K562 (cell line): ENCODE results near the gene SLC2A4RG. TPM values are rescaled to one million over a fixed set of nuclear protein-coding genes. Genes with fewer than 3 reads are reported as not detected.
A peak's percentile ranks its signal among the peaks of the same experiment; 100 is the strongest.

Source experiments
- ATAC-seq: fragments of 200-7000 bp; cut with Tn5 transposase; 3 replicates; pipeline ENCODE4 v1.9.1; 2020; ENCODE audit warnings: moderate library complexity
- BruUV-seq: library from RNA; stranded (reverse); fragments of 400-500 nt; replicated peaks from 2 replicates; lab custom pipeline; 2021; lab: Mats Ljungman, UMichigan
- CTCF ChIA-PET: fragments of 300-600 bp; formaldehyde crosslinking; extraction: SDS; loops from one replicate; lab custom pipeline; 2021; ENCODE audit warnings: low intra/inter-chr PET ratio; lab: Yijun Ruan, JAX
- POLR2A ChIA-PET: fragments of 300-600, 350-650 bp; sonication (Branson Sonifier 250); formaldehyde crosslinking; extraction: SDS; loops from one replicate; lab custom pipeline; 2021; ENCODE audit warnings: antibody characterized with exemption, inconsistent platforms; lab: Yijun Ruan, JAX
- DNase-seq, 4 experiments: peaks; one replicate each; pipeline versions ENCODE4 v3.0.0 to v3.0.0-alpha.2; 2011 to 2018; ENCODE audit warnings: low spot score in 3 of 4, mixed read lengths in 3 of 4; ENCODE audit errors: extremely low read depth in 1 of 4
- FAIRE-seq: peaks from 2 replicates; lab custom pipeline; 2011; peaks lifted over from hg19 to GRCh38; lab: Jason Lieb, UNC
- H2AFZ ChIP-seq: 2 replicates; pipeline ENCODE4 v1.6.0; 2011; ENCODE audit warnings: low read depth, low read length, control low read depth, inconsistent platforms
- H3K27ac ChIP-seq: fragments of 200-600 bp; 3 replicates; pipeline ENCODE4 v1.8.0; 2011; ENCODE audit warnings: low read depth, mild to moderate bottlenecking, control low read depth, inconsistent platforms, low read length, moderate library complexity, mixed read lengths; ENCODE audit errors: extremely low read depth
- H3K27me3 ChIP-seq, 2 experiments: fragments of 300-600 bp in 1 of 2; 2 replicates in 1 of 2; 3 replicates in 1 of 2; pipeline versions ENCODE4 v1.6.0 to v1.8.0; 2011; ENCODE audit warnings: inconsistent platforms in 2 of 2, low read length in 2 of 2, mild to moderate bottlenecking in 1 of 2, mixed read lengths in 1 of 2, moderate library complexity in 1 of 2; ENCODE audit not compliant: control insufficient read depth in 2 of 2, insufficient read depth in 2 of 2
- H3K36me3 ChIP-seq: fragments of 300-600 bp; 3 replicates; pipeline ENCODE4 v1.8.0; 2011; ENCODE audit warnings: mild to moderate bottlenecking, low read length, inconsistent platforms; ENCODE audit not compliant: control insufficient read depth, insufficient read depth
- H3K4me1 ChIP-seq, 2 experiments: fragments of 200-600 bp in 1 of 2; replicated peaks in 1 of 2; 2 replicates in 1 of 2; 3 replicates in 1 of 2; pipeline versions ENCODE4 v1.5.1 to v1.8.0; 2011; ENCODE audit warnings: inconsistent platforms in 2 of 2, low read length in 2 of 2, mild to moderate bottlenecking in 1 of 2, mixed read lengths in 1 of 2, moderate library complexity in 1 of 2; ENCODE audit not compliant: control insufficient read depth in 2 of 2, insufficient read depth in 2 of 2
- H3K4me2 ChIP-seq: 2 replicates; pipeline ENCODE4 v1.6.1; 2011; ENCODE audit warnings: low read length, control low read depth, inconsistent platforms, mixed read lengths; ENCODE audit not compliant: insufficient read depth
- H3K4me3 ChIP-seq: fragments of 200-600 bp; sonication (generic), shearing (Covaris generic); 2 replicates; pipeline ENCODE4 v1.5.1; 2016; ENCODE audit warnings: control low read depth, inconsistent platforms
- H3K79me2 ChIP-seq: fragments of 200-600 bp; 3 replicates; pipeline ENCODE4 v1.8.0; 2011; ENCODE audit warnings: low read length, inconsistent platforms; ENCODE audit not compliant: control insufficient read depth, insufficient read depth
- H3K9ac ChIP-seq, 2 experiments: 2 replicates each; pipeline versions ENCODE4 v1.6.0 to v1.6.1; 2011; ENCODE audit warnings: low read depth in 2 of 2, low read length in 2 of 2, control low read depth in 1 of 2, inconsistent platforms in 1 of 2, mild to moderate bottlenecking in 1 of 2, mixed read lengths in 1 of 2; ENCODE audit not compliant: insufficient read depth in 1 of 2
- H3K9me1 ChIP-seq: one replicate; pipeline ENCODE4 v1.6.0; 2011; ENCODE audit warnings: inconsistent platforms, mild to moderate bottlenecking, low read length, moderate library complexity; ENCODE audit not compliant: control insufficient read depth, insufficient read depth
- H3K9me3 ChIP-seq: replicated peaks from 2 replicates; pipeline ENCODE4 v1.5.1; 2011; ENCODE audit warnings: low read depth, low read length, inconsistent platforms; ENCODE audit not compliant: control insufficient read depth, insufficient read depth
- H4K20me1 ChIP-seq: replicated peaks from 2 replicates; pipeline ENCODE4 v1.6.1; 2011; ENCODE audit warnings: low read length, inconsistent platforms, mixed read lengths; ENCODE audit not compliant: control insufficient read depth, insufficient read depth
- ADNP ChIP-seq: fragments of 200-800 bp; sonication (Bioruptor generic); IDR thresholded peaks from 2 replicates; pipeline ENCODE4 v1.6.1; 2016; ENCODE audit warnings: missing genetic modification characterization, missing compliant biosample characterization
- HDAC1 ChIP-seq, 2 experiments: fragments of 450-650 bp; IDR thresholded peaks; 2 replicates each; pipeline ENCODE4 v1.6.1; 2016 to 2017; ENCODE audit warnings: inconsistent platforms in 1 of 2, mild to moderate bottlenecking in 1 of 2, moderate library complexity in 1 of 2
- NCOA2 ChIP-seq, 2 experiments: fragments of 450-650 bp; IDR thresholded peaks; 2 replicates each; pipeline ENCODE4 v1.6.1; 2018; ENCODE audit warnings: mild to moderate bottlenecking in 2 of 2, moderate library complexity in 1 of 2; ENCODE audit not compliant: partially characterized antibody in 2 of 2
- NFIX ChIP-seq: fragments of 250-450 bp; sonication (Bioruptor Pico); IDR thresholded peaks from 2 replicates; pipeline ENCODE4 v1.4.0; 2020; ENCODE audit warnings: low read depth, mild to moderate bottlenecking, moderate library complexity
- RBFOX2 ChIP-seq: fragments of 200-400 bp; formaldehyde crosslinking; IDR thresholded peaks from 2 replicates; pipeline ENCODE4 v1.6.1; 2017; ENCODE audit warnings: low read depth, mild to moderate bottlenecking, low read length, moderate library complexity
- SMAD4 ChIP-seq: fragments of 250-450 bp; sonication (Bioruptor Pico); conservative IDR thresholded peaks from 2 replicates; pipeline ENCODE4 v1.8.0; 2021; ENCODE audit warnings: inconsistent platforms, mild to moderate bottlenecking, moderate library complexity
- ZNF347 ChIP-seq: fragments of 450-650 bp; formaldehyde crosslinking; IDR thresholded peaks from 2 replicates; pipeline ENCODE4 v1.4.0; 2020; ENCODE audit warnings: low read depth, mild to moderate bottlenecking, moderate library complexity
- ZNF584 ChIP-seq: fragments of 200-800 bp; sonication (Bioruptor generic); IDR thresholded peaks from 2 replicates; pipeline ENCODE4 v1.6.1; 2016; ENCODE audit warnings: low read depth, mild to moderate bottlenecking, missing genetic modification characterization, missing compliant biosample characterization
- WGBS: fragments of 100-300 bp; shearing (Covaris generic); methylation state at CpG from one replicate; pipeline ENCODE4 v1.1.6; 2016; ENCODE audit warnings: low coverage, mixed read lengths; ENCODE audit not compliant: insufficient coverage; ENCODE audit errors: missing lambda C conversion rate; 5-methylcytosine and 5-hydroxymethylcytosine counted together
- in situ Hi-C: fragments of 300-500 bp; cut with MboI; formaldehyde crosslinking; loops from 4 replicates; pipeline ENCODE4 v1.15.0; 2018; ENCODE audit warnings: inconsistent platforms, mixed read lengths
- intact Hi-C: fragments of 100-400 bp; cut with micrococcal nuclease; formaldehyde crosslinking; loops from 2 replicates; pipeline ENCODE4 v1.14.2; 2022
- polyA plus RNA-seq, 8 experiments: library from polyadenylated mRNA; depleted of rRNA in 4 of 8; stranded (reverse) in 5 of 8; unstranded in 3 of 8; fragments of >200 nt; fragmentation: Nextera tagmentation in 2 of 8; fragmentation: Illumina TruSeq in 1 of 8; extraction: Ambion mirVana in 2 of 8; extraction: Trizol in 1 of 8; gene quantifications; 2 replicates each; pipeline versions ENCODE4 v1.2.1 to v1.2.3, GENCODE V29; 2011 to 2014; ENCODE audit warnings: inconsistent platforms in 1 of 8, missing spikeins in 1 of 8
- total RNA-seq, 7 experiments: library from RNA; depleted of rRNA in 6 of 7; stranded (reverse); fragments of >200 nt in 6 of 7; fragmentation: Illumina TruSeq in 2 of 7; extraction: Trizol in 2 of 7; gene quantifications; 2 replicates each; pipeline versions ENCODE4 v1.2.1 to v1.2.3, GENCODE V29; 2011 to 2021; ENCODE audit warnings: low replicate concordance in 1 of 7
- TF ChIP-seq, protein P1 (sequence below): IDR thresholded peaks from 3 replicates; pipeline ENCODE4 v1.6.1; 2011; ENCODE audit warnings: borderline replicate concordance, mild to moderate bottlenecking; ENCODE audit not compliant: insufficient read length, insufficient read depth
- TF ChIP-seq, protein P2 (sequence below): fragments of 450-650 bp; IDR thresholded peaks from 2 replicates; pipeline ENCODE4 v1.7.1; 2018; ENCODE audit warnings: mild to moderate bottlenecking, low read depth; ENCODE audit not compliant: partially characterized antibody
- TF ChIP-seq, protein P3 (sequence below): sonication (generic); IDR thresholded peaks from 2 replicates; pipeline ENCODE4 v1.6.1; 2016

Gene SLC2A4RG
- total and polyA plus RNA-seq, 9 of the 15 experiments (the other 6 are each of a cell fraction or from before 2014, with no cell fraction given), result 0.34 to 97.3 (median 26.5) TPM

DNA sequence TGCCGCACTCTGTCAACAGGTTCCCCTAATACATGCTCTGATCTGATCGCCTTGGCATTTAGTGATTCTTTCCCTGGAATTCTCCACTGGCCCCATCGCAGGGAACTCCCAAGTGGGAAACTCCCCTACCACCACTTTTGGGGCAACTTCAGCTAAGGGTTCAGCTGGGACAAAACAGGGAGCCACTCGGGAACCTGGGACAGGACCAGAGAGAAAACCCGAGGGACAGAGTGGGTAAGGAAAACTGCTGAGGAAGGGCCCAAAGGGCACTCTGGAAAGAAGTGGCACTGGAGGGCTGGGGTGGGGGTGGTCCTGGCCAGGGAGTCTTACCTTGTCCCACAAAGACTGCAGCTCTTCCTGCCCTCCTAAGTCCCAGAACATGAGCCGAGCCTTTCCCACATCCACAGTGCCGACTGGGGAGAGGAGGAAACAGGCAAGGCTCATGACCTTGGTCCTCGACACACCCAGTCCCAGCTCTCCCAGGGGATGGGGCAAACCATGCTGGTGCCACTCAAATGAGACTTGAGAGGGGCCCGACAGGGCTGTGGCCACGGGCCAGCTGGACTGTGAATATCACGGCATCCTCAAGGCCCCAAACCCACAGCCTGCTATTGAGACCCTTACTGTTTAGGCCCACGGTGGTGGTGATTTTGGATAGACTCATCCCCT lies 33.4 kb upstream of the SLC2A4RG start:
- peak overlapping the region; percentile 99 for H3K4me2 ChIP-seq
- peak overlapping the region; percentile 90 to 95 for H3K9ac ChIP-seq
- DNase-seq (peak in 2 of 4 experiments; percentile 3 to 4), ATAC-seq (no peak), FAIRE-seq (no peak)
- H3K79me2 ChIP-seq, result peaks cover 56% of the 10 kb centered on the region
- no peaks in the 10 kb centered on the region for H3K9me3 ChIP-seq
- H4K20me1 ChIP-seq, result peaks cover 22% of the 10 kb centered on the region
- in situ Hi-C loops, result loop anchor here (5.0 kb wide), 1 partner anchor 156 kb away; the partner anchor contains the start of gene ABHD16B
- BruUV-seq, result TSS peak; percentile 53
- peaks cover 58% of the 10 kb centered on the region for H3K36me3 ChIP-seq
- intact Hi-C loops, result loop anchor here (2.0 to 10.0 kb wide), 5 partner anchors 79 to 251 kb away; partner anchors contain the start of genes PTK6, TPD52L2 and UCKL1
- ChIA-PET POLR2A (interaction anchor here (0.5 to 4.0 kb wide), 4 partner anchors 8 to 260 kb away, joined by 3 to 27 read pairs (median 14); partner anchors contain the start of gene TPD52L2), CTCF (interaction anchor here (2.6 kb wide), 1 partner anchor 158 kb away, joined by 18 read pairs; the partner anchor contains the start of gene TPD52L2)
- no peaks in the 10 kb centered on the region for H3K9me1 ChIP-seq
- H3K4me3 ChIP-seq, result peak overlapping the region; percentile 100
- H3K4me1 ChIP-seq, result peaks cover 13 to 71% of the 10 kb centered on the region in 2 experiments
- no peaks in the 10 kb centered on the region for H3K27me3 ChIP-seq
- H3K27ac ChIP-seq, result peak overlapping the region; percentile 96
- H2AFZ ChIP-seq, result no peak overlapping the region
- 80% methylated on average over 12 of the region's 12 CpGs for WGBS
- TF ChIP-seq NFIX (no peak), ZNF584 (CRISPR knock-in tag) (no peak), SMAD4 (CRISPR knock-in tag) (no peak), NCOA2 (IDR thresholded peaks at IDR 0.05; ENCODE audit: partially characterized antibody in 2 of 2) (no peak), ADNP (tag) (no peak), HDAC1 (IDR thresholded peaks at IDR 0.05) (no peak), ZNF347 (CRISPR knock-in tag) (no peak), RBFOX2 (no peak)
- TF ChIP-seq, protein P1, sequence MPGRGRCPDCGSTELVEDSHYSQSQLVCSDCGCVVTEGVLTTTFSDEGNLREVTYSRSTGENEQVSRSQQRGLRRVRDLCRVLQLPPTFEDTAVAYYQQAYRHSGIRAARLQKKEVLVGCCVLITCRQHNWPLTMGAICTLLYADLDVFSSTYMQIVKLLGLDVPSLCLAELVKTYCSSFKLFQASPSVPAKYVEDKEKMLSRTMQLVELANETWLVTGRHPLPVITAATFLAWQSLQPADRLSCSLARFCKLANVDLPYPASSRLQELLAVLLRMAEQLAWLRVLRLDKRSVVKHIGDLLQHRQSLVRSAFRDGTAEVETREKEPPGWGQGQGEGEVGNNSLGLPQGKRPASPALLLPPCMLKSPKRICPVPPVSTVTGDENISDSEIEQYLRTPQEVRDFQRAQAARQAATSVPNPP, result no peak
- TF ChIP-seq, protein P2, sequence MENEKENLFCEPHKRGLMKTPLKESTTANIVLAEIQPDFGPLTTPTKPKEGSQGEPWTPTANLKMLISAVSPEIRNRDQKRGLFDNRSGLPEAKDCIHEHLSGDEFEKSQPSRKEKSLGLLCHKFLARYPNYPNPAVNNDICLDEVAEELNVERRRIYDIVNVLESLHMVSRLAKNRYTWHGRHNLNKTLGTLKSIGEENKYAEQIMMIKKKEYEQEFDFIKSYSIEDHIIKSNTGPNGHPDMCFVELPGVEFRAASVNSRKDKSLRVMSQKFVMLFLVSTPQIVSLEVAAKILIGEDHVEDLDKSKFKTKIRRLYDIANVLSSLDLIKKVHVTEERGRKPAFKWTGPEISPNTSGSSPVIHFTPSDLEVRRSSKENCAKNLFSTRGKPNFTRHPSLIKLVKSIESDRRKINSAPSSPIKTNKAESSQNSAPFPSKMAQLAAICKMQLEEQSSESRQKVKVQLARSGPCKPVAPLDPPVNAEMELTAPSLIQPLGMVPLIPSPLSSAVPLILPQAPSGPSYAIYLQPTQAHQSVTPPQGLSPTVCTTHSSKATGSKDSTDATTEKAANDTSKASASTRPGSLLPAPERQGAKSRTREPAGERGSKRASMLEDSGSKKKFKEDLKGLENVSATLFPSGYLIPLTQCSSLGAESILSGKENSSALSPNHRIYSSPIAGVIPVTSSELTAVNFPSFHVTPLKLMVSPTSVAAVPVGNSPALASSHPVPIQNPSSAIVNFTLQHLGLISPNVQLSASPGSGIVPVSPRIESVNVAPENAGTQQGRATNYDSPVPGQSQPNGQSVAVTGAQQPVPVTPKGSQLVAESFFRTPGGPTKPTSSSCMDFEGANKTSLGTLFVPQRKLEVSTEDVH, result no peak
- TF ChIP-seq, protein P3, sequence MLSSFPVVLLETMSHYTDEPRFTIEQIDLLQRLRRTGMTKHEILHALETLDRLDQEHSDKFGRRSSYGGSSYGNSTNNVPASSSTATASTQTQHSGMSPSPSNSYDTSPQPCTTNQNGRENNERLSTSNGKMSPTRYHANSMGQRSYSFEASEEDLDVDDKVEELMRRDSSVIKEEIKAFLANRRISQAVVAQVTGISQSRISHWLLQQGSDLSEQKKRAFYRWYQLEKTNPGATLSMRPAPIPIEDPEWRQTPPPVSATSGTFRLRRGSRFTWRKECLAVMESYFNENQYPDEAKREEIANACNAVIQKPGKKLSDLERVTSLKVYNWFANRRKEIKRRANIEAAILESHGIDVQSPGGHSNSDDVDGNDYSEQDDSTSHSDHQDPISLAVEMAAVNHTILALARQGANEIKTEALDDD, result no peak
- TF ChIP-seq, all 486 proteins: peak for 0
